Epithelial cell of esophagus (primary cell): Measurements from ENCODE around the gene MTA1.

Experiments used
- DNase-seq: peaks from one replicate; pipeline ENCODE4 v3.0.0; 2010; ENCODE audit warnings: low read depth
- H3K4me3 ChIP-seq: 2 replicates; pipeline ENCODE4 v1.5.1; 2011; ENCODE audit warnings: mild to moderate bottlenecking, low read length, control low read depth
- CTCF ChIP-seq: IDR thresholded peaks from 2 replicates; pipeline ENCODE4 v1.5.1; 2011; ENCODE audit warnings: low read depth, mild to moderate bottlenecking, low read length, control low read depth, inconsistent platforms; ENCODE audit not compliant: insufficient read depth; ENCODE audit errors: missing control alignments

Gene MTA1

GRCh38 chr14:105426416-105427130 is 6.9 kb downstream of the MTA1 start:
- DNase-seq = no peak
- no peak overlapping the region for H3K4me3 ChIP-seq
- no peak for TF ChIP-seq CTCF

GRCh38 chr14:105427412-105427811 is 7.8 kb downstream of the MTA1 start:
- DNase-seq = no peak
- TF ChIP-seq CTCF = no peak
- H3K4me3 ChIP-seq = no peak overlapping the region

- DNase-seq = no peak
- no peak overlapping the region for H3K4me3 ChIP-seq
- no peak for TF ChIP-seq CTCF
These were observed 8.4 kb downstream of the MTA1 start for GRCh38 chr14:105427936-105428485.

- no peak for TF ChIP-seq CTCF
- no peak overlapping the region for H3K4me3 ChIP-seq
- no peak for DNase-seq
These were observed 10.4 kb downstream of the MTA1 start for GRCh38 chr14:105430042-105430441.

GRCh38 chr14:105430565-105430964 is 10.9 kb downstream of the MTA1 start:
- DNase-seq = peak; percentile 74
- no peak for TF ChIP-seq CTCF
- no peak overlapping the region for H3K4me3 ChIP-seq

- no peak overlapping the region for H3K4me3 ChIP-seq
- no peak for TF ChIP-seq CTCF
- no peak for DNase-seq
These were observed 11.6 kb downstream of the MTA1 start for GRCh38 chr14:105431256-105431655.

- no peak overlapping the region for H3K4me3 ChIP-seq
- no peak for DNase-seq
- no peak for TF ChIP-seq CTCF
These were observed 13.0 kb downstream of the MTA1 start for GRCh38 chr14:105432657-105433056.
